HG03558 (cell line): ENCODE results near the gene ERBB3.
"Not testable (repeated sequence)": the region's sequence is repeated elsewhere in the genome, so short reads cannot be mapped to it uniquely, and the experiment has no call there.

ENCODE experiments used
- ATAC-seq: cut with Tn5 transposase; IDR thresholded peaks from one replicate; pipeline ENCODE4 v1.9.1; 2021; ENCODE audit warnings: moderate number of reproducible peaks; ENCODE audit not compliant: unreplicated experiment; ENCODE audit errors: extremely low read depth

ERBB3 gene

DNA sequence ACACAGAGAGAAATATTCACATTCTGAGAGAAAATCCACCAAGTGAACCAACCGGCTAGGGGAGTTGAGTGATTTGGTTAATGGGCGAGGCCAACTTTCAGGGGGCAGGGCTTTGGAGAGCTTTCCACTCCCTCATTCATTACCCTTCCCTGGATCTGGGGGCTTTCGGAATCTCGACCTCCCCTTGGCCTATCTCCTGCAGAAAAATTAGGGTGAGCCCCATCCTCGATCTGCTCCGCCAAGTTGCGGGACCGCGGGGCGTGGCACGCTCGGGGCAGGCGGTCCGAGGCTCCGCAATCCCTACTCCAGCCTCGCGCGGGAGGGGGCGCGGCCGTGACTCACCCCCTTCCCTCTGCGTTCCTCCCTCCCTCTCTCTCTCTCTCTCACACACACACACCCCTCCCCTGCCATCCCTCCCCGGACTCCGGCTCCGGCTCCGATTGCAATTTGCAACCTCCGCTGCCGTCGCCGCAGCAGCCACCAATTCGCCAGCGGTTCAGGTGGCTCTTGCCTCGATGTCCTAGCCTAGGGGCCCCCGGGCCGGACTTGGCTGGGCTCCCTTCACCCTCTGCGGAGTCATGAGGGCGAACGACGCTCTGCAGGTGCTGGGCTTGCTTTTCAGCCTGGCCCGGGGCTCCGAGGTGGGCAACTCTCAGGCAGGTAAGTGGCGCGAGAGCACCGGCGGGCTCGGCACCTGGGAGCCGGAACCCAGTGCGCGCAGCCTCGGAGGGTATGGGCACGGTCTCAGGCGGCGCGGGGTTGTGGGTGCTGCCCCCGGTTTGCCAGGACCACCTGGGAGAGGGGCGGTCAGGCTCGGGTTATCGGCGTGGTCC, at the start of gene ERBB3:
Gene ERBB3, plus strand, starts transcription at position 443 of the 833 bp plus-strand sequence. Its CDS starts 136 bp downstream, at position 579.
- ATAC-seq: no peak

DNA sequence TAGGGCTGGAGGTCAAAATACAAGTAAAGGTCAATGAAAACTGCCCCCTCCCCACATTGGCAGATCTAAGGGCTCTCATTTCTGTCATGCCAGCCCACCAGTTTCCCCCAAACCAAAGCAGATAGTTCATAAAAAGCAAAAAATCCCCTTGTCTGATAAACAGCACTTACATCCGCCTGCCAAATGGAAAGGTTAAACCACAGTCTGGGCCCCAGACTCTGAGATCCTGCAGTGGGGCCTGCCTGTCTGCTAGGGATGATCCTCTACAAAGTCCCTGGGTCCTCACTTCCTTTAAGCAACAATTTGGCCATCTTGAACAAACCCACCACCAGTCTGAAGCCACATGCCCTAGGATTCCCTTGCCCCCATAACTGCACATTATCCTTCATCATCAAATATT, 48.0 kb upstream of the ERBB3 start:
- ATAC-seq: no peak

DNA sequence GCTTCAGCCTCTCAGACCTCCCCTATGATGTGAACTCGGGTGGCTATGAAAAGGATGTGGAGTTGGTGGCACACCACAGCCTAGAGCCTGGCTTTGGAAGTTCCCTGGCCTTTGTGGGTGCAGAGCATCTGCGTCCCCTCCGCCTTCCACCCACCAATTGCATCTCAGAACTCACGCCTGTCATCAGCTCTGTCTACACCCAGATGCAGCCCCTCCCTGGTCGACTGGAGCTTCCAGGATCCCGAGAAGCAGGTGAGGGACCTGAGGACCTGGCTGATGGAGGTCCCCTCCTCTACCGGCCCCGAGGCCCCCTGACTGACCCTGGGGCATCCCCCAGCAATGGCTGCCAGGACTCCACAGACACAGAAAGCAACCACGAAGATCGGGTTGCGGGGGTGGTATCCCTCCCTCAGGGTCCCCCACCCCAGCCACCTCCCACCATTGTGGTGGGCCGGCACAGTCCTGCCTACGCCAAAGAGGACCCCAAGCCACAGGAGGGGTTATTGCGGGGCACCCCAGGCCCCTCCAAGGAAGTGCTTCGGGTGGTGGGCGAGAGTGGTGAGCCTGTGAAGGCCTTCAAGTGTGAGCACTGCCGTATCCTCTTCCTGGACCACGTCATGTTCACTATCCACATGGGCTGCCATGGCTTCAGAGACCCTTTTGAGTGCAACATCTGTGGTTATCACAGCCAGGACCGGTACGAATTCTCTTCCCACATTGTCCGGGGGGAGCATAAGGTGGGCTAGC, 45.2 kb upstream of the ERBB3 start:
- ATAC-seq: no peak

DNA sequence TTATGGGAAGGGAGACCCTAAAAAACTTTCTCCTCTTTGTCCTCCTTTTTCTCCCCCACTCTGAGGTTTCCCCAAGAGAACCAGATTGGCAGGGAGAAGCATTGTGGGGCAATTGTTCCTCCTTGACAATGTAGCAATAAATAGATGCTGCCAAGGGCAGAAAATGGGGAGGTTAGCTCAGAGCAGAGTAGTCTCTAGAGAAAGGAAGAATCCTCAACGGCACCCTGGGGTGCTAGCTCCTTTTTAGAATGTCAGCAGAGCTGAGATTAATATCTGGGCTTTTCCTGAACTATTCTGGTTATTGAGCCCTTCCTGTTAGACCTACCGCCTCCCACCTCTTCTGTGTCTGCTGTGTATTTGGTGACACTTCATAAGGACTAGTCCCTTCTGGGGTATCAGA, 42.8 kb upstream of the ERBB3 start:
- ATAC-seq: no peak

DNA sequence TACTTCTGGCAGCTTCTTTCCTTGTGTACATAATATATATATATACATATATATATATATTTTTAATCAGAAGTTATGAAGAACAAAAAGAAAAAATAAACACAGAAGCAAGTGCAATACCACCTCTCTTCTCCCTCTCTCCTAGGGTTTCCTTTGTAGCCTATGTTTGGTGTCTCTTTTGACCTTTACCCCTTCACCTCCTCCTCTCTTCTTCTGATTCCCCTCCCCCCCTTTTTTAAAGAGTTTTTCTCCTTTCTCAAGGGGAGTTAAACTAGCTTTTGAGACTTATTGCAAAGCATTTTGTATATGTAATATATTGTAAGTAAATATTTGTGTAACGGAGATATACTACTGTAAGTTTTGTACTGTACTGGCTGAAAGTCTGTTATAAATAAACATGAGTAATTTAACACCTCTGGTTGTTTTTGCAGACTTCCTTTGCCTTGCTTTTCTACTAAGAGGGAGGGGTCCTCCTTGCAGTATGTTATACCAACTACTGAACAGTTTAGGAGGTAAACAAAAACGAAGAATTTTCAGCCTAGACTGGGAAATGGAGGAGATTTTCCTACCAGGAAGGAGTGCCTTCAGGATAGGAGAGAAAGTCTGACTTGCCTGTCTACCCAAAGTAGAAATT, 41.8 kb upstream of the ERBB3 start:
- no peak for ATAC-seq

DNA sequence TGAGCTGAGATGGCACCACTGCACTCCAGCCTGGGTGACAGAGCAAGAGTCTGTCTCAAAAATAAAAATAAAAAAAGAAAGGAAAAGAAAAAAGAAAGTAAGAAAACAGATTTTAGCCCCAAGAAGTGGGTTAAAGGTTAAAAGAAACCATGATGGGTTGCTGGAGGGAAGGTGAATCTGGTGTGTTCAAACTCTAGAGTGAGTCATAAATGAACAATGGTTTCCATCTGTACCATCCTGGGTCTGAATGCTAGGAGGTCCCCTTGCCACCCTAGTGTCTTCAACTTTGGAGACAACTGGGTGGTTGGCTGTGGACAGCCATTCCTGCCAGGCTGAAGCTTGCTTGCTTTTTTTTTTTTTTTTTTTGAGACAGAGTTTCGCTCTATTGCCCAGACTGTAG, 39.8 kb upstream of the ERBB3 start:
- ATAC-seq: no peak

DNA sequence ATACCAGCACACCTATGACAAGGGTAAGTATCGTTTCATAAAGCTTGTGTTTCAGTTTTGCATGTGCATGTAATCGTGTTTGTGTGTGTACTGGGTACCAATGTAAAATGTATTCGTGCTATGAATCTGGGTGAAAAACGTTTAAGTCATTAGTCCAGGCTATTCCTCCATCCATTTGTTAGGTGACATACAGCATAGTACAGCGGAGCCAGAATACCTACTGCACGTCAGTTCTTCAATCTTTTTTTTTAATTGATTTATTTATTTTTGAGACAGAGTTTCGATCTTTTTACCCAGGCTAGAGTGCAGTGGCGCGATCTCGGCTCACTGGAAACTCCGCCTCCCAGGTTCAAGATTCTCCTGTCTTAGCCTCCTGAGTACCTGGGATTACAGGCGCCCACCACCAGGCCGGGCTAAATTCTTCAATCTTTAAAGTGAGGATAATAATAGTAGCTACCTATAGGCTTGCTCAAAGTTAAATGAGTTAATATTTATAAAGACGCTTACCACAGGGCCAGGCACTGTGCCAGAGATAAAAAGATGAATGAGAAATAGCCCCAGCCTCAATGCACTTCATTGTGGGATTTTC, 38.9 kb upstream of the ERBB3 start:
- no peak for ATAC-seq

DNA sequence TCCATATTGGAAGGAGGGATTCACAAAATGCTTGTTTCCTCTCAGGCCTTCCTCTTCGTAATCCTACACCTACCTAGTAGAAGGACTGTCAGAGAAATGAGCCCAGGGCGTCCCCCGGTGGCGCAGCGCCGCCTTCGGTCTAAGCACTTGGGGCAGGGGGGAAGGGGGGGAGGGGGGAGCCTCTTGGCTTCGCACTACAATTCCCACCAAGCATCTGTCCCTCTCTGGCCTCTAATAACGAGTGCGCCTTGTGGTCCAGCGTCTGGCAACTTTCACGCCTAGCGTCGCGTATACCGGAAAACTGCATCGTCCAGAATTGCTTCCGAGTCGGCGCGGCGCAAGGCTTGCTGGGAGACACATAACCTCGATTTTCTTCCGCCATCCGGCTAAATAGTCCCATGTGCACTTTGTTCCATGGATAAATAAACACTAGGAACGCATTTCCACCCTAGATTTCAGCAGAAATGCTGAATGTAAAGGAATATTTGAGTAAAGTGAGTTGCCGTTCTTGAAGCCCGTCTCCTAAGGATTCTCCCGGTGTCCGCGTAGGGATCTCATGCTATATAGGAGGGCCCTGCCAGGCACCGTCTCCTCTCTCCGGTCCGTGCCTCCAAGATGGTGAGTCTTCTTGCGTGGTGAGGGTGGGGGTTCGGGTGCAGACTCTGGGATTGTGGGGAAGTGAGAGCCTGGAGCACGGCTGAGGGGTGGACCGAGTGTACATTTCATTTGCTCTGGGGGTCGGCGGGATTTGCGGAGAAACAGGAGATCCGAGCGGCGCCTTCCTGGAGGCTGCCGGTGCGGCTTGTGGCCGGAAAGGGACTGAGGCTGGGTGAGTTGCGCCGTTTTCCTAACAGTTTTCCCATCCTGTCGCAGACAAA, 38.2 kb upstream of the ERBB3 start, which contains the start of gene RPS26:
Gene RPS26, plus strand, starts transcription at position 367 of the 878 bp plus-strand sequence. Its CDS starts 249 bp downstream, at position 616.
- peak; percentile 64 for ATAC-seq

DNA sequence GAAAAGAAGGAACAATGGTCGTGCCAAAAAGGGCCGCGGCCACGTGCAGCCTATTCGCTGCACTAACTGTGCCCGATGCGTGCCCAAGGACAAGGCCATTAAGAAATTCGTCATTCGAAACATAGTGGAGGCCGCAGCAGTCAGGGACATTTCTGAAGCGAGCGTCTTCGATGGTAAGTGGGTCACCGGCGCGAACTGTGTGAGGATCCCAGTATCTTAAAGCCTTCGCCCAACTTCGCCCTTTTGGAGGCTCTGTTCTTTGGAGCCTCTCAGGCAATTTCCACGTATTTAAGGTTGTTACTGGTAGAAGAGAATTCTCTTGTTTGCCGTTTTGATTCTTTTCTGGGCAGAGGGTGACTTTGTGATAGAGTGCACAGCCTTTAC, 37.5 kb upstream of the ERBB3 start:
- ATAC-seq: not testable (repeated sequence)

DNA sequence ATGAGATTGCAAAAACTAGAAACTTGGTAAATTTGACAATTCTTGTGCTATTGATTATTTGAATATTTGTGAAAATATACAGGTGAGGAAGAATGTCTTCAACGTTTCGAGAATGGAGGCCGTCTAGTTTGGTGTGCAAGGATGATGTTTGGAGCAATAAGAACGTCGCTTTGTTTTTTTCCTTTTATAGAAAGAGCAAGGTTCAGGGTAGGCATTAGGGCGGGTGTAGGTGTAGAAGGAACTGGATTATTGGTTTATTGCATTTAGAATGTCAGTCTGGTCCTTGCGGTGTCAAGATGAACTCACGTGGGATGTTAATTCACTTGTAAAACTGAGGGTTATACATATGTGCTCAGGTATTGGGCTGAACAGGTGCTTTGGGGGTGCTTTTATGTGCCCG, 37.1 kb upstream of the ERBB3 start:
- ATAC-seq: no peak

DNA sequence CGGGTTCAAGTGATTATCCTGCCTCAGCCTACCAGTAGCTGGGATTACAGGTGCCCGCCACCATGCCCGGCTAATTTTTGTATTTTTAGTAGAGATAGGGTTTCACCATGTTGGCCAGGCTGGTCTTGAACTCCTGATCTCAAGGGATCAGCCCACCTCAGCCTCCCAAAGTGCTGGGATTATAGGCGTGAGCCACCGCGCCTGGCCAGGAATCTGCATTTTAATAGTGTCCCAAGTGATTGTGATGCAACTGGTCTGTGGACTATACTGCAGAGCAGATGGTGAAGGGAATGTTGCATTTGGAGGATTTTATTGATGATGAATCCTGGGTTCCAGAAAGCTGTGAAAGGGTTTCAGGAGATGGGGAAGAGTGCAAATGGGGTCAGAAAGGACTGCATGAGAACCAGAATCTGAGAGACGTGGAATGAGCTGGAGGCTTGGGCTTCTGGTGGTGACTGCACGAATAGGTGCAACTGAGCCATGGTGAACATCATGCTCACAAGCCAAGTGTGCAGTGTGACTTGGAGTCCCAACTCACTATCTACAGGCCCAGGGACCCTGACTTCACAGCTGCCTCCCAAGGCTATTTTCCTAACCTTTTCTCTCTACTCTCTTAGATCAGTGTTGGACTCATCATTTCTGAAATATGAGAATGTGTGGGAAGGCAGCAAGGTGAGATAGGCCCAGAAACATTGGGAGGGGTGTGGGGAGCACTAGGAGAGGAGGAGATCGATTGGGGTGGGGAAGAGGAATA, 33.8 kb upstream of the ERBB3 start:
- no peak for ATAC-seq

DNA sequence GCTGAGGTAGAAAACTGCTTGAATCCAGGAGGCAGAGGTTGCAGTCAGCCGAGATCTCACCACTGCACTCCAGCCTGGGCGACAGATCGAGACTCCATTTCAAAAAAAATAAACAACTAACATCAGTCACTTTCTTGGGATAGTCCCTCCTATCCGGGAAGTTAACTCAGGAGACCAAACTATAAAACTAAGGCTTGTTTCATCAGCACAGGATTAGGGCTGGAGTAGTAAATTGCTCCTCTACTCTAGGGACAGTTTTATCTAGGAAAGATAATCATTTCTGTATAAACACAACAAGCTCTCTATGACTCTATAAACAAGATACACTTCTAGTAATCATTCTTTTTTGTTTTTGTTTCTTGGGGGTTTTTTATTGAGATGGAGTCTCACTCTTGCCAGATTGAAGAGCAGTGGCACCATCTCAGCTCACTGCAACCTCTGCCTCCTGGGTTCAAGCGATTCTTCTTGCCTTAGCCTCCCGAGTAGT, 26.5 kb upstream of the ERBB3 start:
- ATAC-seq: no peak

DNA sequence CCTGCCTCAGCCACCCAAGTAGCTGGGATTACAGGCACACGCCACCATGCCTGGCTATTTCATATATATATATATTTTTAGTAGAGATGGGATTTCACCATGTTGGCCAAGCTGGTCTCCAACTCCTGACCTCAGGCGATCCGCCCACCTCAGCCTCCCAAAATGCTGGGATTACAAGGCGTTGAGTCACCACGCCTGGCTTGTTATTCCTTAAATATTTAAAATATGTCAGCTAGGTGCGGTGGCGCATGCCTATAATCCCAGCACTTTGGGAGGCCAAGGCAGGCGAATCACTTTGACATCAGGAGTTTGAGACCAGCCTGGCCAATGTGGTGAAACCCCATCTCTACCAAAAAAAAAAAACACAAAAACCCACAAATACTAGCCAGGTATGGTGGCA, 20.0 kb upstream of the ERBB3 start:
- not testable (repeated sequence) for ATAC-seq

DNA sequence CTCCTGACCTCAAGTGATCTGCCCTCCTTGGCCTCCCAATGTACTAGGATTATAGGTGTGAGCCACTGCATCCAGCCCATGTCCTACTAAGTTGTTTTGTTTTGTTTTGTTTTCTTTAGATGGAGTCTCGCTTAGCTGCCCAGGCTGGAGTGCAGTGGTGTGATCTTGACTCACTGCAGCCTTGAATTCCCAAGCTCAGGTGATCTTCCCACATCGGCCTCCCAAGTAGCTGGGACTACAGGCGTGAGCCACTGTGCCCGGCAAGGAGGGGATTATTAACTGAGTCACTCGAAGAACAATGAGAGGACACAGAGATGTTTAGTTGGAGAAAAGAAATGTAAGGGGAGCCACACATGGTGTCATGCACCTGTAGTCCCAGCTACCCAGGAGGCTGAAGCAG, 18.0 kb upstream of the ERBB3 start:
- ATAC-seq: no peak

DNA sequence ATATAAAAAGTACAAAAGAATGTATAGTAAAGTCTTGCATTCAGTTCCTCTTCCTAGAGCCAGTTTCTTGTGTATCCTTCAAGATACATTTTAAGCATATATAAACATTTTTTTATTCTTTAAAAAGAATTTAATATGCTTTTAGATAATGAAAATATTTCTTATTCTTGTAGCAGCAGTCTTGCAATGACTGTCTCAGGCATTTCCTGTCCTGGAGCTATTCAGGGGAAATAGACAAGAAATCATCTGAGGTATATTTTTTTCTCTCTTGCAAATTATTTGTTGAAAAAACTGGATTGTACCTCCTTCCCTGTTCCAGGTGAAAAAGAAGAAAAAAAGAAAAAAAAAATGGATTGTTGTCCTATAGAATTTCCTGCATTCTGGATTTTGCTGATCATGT, 17.0 kb upstream of the ERBB3 start:
- ATAC-seq: no peak

DNA sequence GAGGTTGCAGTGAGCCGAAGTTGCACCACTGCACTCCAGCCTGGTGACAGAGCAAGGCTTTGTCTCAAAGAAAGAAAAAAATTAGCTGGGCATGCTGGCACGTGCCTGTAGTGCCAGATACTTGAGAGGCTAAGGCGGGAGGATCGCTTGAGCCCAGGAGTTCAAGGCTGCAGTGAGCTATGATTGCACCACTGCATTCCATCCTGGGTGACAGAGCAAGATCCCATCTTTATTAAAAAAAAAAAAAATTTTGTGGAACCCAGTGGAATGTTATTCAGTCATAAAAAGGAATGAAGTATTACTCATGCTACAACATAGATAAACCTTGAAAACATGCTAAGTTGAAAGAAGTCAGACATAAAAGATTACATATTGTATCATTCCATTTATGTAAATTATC, 8.3 kb upstream of the ERBB3 start:
- ATAC-seq: no peak

DNA sequence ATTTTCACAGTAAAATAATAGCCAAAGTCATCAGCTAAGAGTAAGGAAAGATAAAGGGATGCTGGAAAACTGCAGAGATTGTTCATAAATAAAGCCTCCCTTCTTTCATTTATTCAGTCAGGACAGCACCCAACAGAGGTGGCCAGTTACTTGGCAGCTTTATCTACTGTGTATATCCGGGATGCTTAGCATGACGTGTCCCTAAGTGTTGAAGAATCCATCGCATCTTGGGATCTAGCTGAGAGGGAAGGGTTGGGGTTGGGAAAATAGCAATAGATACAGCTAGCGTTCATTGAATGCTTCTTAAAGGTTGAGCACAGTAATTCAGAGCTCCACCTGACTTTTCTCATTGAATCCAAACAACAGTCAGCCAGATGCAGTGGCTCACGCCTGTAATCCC, 5.6 kb upstream of the ERBB3 start:
- ATAC-seq: no peak

DNA sequence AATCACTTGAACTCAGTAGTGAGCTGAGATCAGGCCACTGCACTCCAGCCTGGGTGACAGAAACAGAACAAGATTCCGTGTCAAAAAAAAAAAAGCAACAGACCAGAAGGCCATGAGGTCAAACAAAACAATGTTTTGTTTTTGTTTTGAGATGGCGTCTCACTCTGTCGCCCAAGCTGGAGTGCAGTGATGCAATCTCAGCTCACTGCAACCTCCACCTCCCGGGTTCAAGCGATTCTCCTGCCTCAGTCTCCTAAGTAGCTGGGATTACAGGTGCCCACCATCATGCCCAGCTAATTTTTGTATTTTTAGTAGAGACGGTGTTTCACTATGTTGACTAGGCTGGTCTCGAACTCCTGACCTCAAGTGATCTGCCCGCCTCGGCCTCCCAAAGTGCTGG, 2.0 kb upstream of the ERBB3 start:
- not testable (repeated sequence) for ATAC-seq

DNA sequence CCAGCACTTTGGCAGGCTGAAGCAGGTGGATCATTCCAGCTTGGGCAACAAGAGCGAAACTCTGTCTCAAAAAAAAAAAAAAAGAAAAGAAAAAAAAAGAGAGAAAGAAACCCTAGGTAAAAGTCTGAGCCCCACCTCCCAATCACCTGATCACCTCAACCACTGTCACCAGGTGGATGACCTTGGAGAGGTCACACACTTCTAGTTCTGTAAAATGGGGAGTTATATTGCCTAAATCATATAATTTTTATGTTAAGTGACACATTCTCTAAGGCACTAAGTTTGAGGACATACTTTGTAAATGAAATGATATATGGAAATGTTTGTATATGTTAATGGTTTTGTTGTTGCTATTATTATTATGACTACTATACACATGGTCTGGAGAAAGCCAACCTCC, 1.5 kb upstream of the ERBB3 start:
- ATAC-seq: no peak
